Right lung (tissue), 5 donors: ENCODE results near the gene TOX2. TPM values are rescaled to one million over a fixed set of nuclear protein-coding genes. Genes with fewer than 3 reads are reported as not detected.
A peak's percentile ranks its signal among the peaks of the same experiment; 100 is the strongest.

Experiments used
- DNase-seq, 2 donors: peaks; one replicate each; pipeline ENCODE4 v3.0.0-alpha.2; 2013
- polyA plus RNA-seq, 5 donors: library from polyadenylated mRNA; unstranded; fragments of 120-200 nt; gene quantifications; one replicate each; pipeline versions ENCODE4 v1.2.1 to v1.2.3, GENCODE V29; 2013; ENCODE audit warnings: inconsistent platforms in 1 of 5, low replicate concordance in 1 of 5; ENCODE audit not compliant: insufficient read length in 5 of 5, insufficient read depth in 1 of 5

TOX2 gene
- polyA plus RNA-seq, 5 donors = 31.7 to 69.8 (median 44.1) TPM

DNA sequence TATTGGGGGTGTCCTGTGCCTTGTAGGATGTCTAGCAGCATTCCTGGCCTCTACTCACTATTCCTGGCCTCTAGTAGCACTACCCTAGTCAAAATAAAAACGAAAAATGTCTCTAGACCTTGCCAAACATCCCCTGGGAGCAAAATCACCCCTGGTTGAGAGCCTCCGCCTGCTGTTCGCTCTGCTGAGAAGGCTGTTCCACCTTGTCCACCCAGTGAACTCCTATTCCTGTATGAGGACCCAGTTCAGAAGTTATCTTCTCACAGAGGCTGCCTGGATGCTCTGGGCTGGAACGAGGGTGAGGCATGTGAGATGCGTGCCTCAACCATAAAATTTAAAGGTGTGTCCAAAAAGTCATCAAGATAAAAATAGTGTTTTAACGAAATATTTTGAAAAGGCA is 101.9 kb downstream of the TOX2 start:
- no peak for DNase-seq

GRCh38 chr20:44017211-44017610 is 102.6 kb downstream of the TOX2 start:
- DNase-seq = no peak

- DNase-seq = no peak
Observed at GRCh38 chr20:44017905-44018258, 103.2 kb downstream of the TOX2 start.

DNA sequence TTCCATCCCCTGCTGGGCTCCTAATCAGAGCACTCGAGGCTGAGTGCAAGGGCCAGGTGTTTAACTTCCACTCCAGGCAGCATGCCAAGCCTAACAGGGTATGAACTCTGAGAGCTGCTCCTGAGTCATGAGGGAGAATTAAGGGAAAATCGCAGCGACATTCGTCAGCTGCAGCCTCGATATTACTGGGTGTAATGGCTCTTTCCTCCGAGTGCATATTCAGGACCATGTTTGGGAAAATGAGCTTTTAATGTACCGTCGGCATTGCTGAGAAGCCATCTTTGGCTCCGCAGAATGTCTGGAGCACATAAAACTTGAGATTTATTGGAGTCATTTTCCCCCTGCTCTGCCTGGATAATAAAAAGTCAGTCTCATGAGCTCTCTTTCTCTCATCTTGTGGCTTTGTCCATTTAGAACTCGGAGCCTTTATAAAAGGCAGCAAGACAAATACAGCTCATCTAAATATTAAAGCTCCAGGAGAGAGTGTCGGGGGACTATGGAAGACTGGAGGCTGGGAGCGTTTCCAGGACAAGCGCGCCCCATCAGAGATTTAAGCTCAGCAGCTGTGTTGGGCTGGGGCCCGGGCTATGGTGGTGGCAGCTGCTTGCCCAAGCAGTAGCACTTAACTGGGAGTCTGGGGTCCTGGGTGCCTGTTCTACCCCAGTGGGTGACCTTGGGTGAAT is 103.7 kb downstream of the TOX2 start:
- DNase-seq = peak; percentile 74 to 82

DNA sequence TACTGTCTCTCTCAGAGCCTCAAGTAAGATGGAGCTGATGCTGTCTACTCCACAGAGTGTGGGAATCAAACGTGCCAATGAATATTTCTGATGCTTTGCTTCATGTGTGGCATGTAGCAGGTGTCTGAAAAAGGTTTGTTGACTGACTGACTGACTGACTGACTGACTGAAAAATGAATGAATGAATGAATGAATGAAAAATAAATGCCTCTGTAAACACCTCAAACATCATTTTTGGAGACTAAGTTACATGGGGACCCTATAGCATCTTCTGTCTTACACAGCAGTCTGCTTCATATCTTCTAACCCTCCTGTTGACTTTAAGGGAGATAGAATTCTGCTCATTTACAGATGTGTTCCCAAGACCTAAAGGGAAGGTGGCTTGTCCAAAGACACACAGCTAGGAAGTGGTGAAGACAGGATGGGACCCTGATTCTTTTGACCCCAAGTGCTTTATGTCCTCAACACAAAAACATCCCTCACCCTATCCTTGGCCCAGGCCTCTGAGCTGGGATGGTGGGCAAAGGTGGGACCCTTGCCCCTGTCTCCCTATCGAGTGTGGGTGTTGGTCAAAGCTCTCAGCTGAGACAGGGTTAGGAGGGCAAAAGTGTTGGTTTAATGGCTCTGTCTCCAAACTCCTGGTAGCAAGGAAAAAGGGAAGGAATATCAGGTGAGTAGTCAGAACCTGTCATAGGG is 104.4 kb downstream of the TOX2 start:
- DNase-seq = no peak

- no peak for DNase-seq
Observed at GRCh38 chr20:44019638-44020335, 105.1 kb downstream of the TOX2 start.

- DNase-seq = no peak
Observed at GRCh38 chr20:44020406-44021148, 105.9 kb downstream of the TOX2 start.

- no peak for DNase-seq
Observed at GRCh38 chr20:44021186-44021585, 106.5 kb downstream of the TOX2 start.

DNA sequence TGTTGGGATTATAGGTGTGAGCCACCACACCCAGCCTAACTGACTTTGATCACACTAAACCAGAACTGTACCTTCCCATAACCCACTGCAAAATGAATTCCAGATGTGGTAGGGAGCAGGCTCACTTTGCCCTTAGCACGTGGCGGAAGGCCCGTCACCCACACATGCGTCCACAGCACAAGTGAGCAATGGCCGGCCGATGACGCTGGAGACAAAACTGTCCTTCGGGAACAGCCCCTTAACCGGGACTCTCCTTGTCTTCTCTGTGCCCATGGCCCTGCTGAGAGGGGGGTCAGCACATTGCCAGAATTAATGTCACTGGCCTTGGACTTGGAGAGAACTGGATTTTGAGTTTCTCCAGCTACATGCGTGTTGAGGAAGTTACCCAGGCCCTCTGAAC is 107.2 kb downstream of the TOX2 start:
- no peak for DNase-seq

- no peak for DNase-seq
Observed at GRCh38 chr20:44022464-44022863, 107.8 kb downstream of the TOX2 start.

GRCh38 chr20:44023515-44024371 is 109.1 kb downstream of the TOX2 start:
- DNase-seq = no peak

DNA sequence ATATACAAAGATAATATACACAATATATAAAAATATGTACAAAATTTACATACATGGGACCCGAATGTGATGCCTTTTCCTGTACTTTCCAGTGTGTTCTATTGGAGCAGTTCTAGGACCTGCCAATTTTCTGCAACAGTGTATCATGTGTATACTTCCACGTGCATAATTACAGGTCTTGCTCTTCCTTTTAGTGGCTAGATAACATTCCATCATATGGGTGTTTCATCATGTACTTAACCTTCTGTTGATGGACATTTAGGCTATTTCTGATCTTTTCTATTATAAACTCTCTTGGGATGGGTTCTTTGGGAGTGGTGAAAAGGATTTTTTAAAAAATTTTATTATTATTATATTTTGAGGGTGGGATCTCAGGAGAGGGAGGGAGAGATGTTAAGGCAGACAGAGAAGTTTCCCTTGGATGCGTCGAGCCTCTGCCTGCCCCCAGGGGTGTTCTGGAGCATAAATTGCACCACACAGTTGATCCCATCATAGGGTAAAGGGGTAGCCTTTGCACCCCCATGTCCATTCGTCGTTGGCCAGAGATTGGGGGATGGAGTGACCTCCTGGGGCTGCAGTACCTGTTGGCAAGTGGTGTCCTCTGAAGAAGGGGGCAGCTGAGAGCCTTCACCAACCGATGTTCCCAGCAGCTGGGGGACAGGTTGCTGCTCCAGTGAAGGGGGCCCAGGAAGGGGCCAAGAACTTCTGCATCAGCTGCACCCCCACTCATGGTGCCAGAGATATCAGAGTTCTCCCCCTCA is 110.3 kb downstream of the TOX2 start:
- DNase-seq = no peak

GRCh38 chr20:44025756-44026155 is 111.1 kb downstream of the TOX2 start:
- no peak for DNase-seq

DNA sequence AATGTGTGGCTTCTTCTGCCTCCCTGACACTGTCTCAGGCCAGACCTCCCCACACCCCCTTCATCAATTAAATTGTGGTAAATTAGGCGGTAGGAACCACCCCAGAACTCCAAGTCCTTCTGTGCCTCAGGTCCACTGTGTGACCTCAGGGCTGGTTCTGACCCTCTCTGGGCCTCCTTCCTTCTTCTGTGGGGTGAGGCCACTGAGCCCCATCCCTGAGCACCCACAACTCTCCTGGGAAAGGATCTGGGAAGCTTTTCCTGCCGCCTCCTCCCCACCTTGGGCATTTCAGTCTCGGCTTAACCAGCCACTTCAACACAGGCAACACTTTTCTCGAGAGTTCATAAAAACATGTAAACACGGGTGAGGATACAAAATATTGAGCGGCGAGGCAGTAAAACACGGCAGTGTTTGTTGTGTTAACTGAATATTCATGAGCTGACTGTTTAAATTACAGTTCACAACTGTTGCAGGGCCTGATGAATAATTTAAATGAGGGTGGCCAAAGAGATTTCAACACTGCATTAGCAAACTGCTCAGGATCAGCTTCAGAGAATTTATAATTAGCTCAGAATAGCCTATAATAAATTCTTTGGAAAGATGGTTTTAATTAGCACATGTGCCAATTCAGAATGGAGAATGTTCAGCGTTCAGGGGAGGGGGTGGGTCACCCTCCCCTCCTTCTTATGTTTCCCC is 112.1 kb downstream of the TOX2 start:
- no peak for DNase-seq

- no peak for DNase-seq
Observed at GRCh38 chr20:44027343-44028002, 112.8 kb downstream of the TOX2 start.

DNA sequence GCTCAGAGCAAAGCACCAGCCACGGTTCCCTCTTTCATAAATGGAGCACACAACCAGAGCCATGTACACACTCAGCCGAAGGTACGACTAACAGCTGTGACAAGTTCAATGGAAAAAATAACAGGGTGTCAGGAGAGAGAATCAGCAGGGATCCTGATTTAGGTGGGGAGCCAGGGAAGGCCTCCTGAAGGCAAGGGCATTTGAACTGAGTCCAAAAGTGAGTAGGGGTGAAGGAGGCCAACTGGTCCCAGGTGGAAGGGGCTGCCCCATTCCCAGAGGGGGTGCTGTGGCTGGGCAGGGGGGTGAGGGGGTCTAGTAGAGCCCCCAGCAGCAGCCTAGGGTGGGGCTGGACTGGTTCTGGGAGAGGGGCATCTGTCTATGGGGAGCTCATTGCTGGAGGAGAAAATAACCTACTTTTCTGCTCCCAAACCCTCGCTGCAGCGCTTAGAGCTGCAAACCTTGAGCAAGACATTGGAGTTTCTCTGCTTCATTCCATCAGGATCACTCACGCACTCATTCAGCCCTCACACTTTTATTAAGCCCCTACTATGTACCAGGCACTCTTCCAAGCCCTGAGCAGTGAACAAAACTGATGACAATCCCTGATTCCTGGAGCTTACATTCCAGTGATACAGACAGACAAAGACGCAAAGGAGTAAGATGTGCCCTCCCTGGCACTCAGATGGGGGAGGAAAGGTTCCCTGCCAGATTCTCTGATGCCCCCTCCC is 113.5 kb downstream of the TOX2 start:
- DNase-seq = no peak

DNA sequence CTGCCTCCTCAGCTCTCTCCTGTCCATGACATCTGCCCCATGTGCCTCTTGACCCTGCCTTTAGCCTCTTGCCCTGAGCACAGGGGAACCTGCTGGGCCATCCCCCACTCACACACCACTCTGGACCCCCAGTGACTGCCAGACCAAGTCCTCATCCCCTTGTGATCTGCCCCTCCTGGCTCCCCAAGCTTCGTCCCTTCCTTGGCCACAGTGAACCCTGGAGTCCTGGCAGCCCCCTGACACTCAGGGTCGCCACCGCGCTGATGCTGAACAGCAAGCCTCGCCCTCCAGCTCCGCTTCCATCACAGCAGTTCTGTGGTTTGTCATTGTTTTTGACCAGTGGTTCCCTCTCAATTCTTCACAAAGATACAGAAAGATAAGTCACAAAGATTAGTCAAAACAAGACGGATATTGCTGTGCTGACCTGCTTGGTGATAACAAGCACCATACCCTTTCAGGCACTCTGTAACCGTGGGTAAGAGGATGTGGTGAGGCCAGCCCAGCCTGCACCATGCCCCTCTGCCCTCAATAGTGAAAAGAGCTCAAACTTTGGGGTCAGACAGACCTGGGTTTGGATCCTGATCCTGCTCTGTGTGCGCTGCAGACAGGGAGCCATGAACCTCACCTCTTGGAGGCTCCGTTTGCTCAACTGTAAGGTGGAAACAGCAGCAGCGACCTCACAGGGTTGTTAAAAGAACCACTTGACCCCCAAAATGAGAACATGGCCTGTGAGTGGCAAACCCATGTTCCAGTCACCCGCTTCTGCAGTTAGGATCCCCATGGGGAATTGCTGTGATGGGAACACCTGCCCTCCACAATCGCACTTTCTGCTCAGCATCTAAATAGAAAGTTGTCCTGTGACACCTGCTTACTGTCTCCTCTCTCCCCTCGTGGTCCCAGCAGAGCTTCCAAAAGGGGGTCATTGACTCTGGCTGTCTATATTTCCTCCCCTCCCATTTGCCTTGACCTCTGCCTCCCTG is 114.5 kb downstream of the TOX2 start:
- no peak for DNase-seq
